ENCODE data around the gene TTC16.

GRCh38 chr9:127765418-127765817, 49.5 kb downstream of the TTC16 start:
- no peak for TF ChIP-seq CTCF (IDR thresholded peaks at IDR 0.05)
- TF ChIP-seq POLR2A (IDR thresholded peaks at IDR 0.05): no peak
